Uterus (tissue), 2 donors: ENCODE measurements around the gene RAPGEF5.

Experiments
- CTCF ChIP-seq, 4 experiments: fragments of 200-600 bp in 2 of 4; fragments of 450-650 bp in 2 of 4; sonication (generic) in 2 of 4; IDR thresholded peaks; one replicate each; pipeline ENCODE4 v1.5.1; 2016 to 2019; ENCODE audit warnings: antibody characterized with exemption in 4 of 4, mild to moderate bottlenecking in 2 of 4, moderate library complexity in 1 of 4
- POLR2A ChIP-seq, 2 donors: fragments of 450-650 bp; IDR thresholded peaks; one replicate each; pipeline ENCODE4 v1.6.1; 2016; ENCODE audit warnings: antibody characterized with exemption in 2 of 2, mild to moderate bottlenecking in 1 of 2, moderate library complexity in 1 of 2

- TF ChIP-seq CTCF (IDR thresholded peaks at IDR 0.05): no peak
- TF ChIP-seq POLR2A (IDR thresholded peaks at IDR 0.05): no peak
Observed at GRCh38 chr7:22351329-22351692, 5.6 kb downstream of the RAPGEF5 start.
